Stimulated activated CD8-positive, alpha-beta memory T cell treated with anti-CD3 and anti-CD28 coated beads, Interleukin-12 subunit alpha, Interleukin-12 subunit beta, amount 100 ng/mL, for 1 hour (primary cell): ENCODE measurements around the gene PTF1A.
A peak's percentile ranks its signal among the peaks of the same experiment; 100 is the strongest.

Experiments used
- DNase-seq: peaks from one replicate; pipeline ENCODE4 v3.0.0-alpha.2; 2020; ENCODE audit warnings: low read depth

The PTF1A gene, protein sequence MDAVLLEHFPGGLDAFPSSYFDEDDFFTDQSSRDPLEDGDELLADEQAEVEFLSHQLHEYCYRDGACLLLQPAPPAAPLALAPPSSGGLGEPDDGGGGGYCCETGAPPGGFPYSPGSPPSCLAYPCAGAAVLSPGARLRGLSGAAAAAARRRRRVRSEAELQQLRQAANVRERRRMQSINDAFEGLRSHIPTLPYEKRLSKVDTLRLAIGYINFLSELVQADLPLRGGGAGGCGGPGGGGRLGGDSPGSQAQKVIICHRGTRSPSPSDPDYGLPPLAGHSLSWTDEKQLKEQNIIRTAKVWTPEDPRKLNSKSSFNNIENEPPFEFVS

DNA sequence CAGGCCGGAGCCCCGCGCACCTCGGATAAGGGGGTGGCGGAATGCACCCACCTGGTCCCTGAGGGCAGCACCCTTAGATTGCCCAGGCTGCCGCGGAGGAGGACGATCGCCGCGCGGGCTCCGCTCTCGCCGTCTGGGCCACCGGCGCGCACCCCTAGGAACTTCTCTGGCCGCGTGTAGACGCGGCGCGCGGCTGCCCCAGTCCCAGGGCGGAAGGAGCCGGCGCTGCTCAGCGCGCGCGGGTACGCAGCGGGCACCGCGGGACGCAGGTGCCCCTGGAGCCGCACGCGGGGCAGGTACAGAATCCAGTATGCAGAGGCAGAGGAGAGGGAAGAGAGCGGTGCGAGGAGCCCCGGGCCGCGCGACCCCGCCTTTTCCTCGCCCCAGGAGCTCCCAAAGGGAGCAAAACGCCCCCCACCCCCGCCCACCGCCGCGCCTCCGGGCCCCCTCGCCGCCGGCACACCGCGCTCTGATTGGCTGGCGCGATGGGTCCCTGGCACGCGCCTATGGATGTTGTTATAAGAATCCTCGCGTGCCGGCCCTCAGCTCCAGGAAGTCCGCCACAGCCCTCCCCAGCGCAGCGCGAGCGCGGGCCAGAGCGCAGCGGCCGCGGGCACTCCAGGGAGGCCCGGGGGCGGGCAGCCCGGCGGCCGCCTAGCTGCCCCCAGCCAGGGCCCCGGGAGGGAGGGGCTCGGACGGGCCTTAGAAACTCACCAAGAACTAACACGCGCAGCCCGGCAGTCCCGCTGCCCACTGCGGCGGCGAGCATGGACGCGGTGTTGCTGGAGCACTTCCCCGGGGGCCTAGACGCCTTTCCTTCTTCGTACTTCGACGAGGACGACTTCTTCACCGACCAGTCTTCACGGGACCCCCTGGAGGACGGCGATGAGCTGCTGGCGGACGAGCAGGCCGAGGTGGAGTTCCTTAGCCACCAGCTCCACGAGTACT is at the start of gene PTF1A:
PTF1A (plus strand) TSS at position 549 of the 948 bp plus-strand sequence; CDS start at position 768, 219 bp downstream.
- no peak for DNase-seq

DNA sequence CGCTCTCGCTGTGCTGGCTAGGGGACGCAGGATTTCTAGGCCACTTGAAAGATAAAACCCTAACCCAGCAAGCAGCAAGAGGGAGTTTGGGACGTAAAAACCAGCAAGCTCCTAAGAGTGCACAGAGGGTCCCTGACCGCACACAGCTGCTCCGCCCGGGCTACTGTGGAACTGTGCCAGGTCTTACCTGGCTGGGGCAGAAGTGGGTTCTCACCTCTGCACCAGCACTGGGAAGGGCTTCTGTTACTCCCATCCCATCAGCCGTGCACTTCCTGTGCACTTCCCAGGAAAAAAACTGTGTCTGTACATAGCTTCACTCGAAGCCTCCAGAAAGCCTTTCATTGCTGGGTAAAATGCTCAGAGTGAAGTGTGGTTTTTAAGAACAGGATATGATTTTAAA is 45.9 kb upstream of the PTF1A start:
- no peak for DNase-seq

DNA sequence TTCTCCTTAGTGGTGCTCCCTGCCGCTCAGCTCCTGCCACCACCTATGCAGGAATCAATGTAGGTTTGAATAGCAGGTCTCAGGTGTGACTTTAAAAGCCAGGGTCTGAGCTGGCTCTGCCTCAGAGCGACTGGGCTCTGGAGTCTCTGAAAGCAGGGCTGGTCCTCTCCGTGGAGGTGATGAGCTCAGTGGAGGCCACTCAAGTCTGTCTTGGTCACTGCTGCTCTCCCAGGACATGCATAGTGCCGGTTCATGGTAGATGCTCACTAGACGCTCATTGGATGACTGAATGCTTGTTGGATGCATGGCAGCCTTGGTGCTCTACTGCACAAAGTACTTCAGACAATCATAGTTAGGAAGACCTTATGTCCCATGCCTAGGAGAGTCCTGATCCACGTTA is 45.1 kb upstream of the PTF1A start:
- no peak for DNase-seq

GRCh38 chr10:23148214-23148613 is 43.9 kb upstream of the PTF1A start:
- DNase-seq, result no peak

DNA sequence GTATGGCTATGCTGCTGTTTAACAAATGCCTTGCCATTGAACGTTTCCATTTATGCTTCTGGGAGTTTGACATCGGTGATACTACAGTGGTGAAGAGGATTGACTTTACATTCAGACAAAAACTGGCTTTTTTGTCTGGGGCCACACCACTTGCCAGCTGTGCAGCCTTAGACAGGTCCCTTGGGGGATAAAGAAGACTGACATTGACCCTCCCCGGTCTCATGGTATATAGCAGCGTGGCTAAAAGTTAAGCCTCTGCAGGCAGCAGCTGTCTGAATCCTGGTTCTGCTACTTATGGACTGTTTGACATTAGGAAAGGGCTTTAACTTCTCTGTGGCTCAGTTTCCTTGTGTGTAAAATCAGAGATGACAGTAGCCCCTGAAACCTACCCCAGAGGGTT is 42.0 kb upstream of the PTF1A start:
- DNase-seq, result no peak

- DNase-seq, result no peak
Observed at GRCh38 chr10:23150610-23151009, 41.5 kb upstream of the PTF1A start.

DNA sequence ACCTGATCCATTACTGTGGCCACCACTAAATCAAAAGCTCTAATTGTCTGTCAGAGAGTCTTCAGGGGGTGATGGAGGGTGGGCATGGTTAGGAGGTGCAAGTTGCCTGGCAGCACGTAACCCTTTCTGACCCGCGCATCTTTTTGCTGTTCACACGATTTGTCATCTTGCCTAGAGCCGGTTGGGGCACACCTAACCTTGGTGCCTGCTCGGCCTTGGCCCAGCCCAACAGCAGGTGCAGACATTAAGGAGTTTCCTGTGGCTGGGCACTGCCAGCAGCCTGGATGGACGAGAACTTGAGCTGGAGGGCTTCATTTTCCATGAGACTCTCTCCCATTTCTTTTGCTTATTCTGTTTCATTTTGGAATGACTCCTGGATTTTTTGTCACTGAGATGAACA is 41.0 kb upstream of the PTF1A start:
- DNase-seq, result no peak

- no peak for DNase-seq
Observed at GRCh38 chr10:23155169-23155568, 36.9 kb upstream of the PTF1A start.

- DNase-seq, result no peak
Observed at GRCh38 chr10:23156447-23157150, 35.5 kb upstream of the PTF1A start.

DNA sequence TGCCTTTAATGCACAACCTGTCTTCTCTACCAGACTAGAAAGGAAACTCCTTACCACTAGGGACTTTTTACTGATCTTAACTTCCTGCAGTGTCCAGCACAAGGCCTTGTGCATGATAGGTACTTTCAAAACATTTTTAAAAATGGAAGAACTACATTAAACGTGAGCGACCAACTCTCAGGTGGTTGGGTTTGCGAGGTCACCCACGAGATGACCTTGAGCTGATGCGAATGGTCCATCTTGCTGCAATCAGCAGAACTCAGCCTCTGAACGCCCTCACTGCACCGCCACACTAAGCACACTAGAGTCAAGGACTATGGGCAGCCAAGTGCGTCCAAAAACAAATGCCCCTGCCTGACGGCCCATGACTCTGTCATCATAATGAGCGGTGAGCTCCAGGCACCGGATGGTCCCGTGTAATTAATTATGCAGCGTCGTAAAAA is 34.9 kb upstream of the PTF1A start:
- no peak for DNase-seq

- no peak for DNase-seq
Observed at GRCh38 chr10:23157691-23158369, 34.3 kb upstream of the PTF1A start.

- peak; percentile 7 for DNase-seq
Observed at GRCh38 chr10:23158370-23158769, 33.7 kb upstream of the PTF1A start.

DNA sequence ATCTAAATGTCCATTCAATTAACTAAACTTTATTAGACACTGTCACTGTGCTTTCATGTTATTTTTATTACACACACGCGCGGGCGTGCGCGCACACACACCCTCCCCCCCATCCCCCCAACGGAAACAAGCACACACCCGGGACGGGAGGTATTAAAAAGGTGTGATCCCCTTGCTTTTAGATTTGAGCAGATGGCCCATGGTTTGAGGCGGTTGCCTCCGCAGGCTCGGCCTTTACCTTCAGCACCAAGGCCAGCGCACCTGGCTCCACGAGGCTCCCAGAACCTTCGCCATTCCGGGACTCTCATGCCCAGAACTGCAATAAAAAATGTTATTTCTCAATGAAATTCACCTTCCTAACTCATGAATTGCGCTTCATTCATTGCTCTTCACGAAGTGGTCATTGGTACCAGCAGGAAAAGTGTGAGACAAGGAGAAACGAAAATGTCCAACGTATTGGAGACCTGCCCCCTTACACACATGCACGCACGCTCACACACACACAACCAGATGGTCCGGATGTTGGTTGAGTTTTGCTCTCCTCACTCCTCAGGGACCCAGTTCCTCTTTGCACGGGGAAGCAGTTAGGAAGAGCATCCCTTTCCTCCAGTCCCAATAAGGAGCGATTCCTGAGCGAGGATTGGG is 20.8 kb upstream of the PTF1A start:
- no peak for DNase-seq

DNA sequence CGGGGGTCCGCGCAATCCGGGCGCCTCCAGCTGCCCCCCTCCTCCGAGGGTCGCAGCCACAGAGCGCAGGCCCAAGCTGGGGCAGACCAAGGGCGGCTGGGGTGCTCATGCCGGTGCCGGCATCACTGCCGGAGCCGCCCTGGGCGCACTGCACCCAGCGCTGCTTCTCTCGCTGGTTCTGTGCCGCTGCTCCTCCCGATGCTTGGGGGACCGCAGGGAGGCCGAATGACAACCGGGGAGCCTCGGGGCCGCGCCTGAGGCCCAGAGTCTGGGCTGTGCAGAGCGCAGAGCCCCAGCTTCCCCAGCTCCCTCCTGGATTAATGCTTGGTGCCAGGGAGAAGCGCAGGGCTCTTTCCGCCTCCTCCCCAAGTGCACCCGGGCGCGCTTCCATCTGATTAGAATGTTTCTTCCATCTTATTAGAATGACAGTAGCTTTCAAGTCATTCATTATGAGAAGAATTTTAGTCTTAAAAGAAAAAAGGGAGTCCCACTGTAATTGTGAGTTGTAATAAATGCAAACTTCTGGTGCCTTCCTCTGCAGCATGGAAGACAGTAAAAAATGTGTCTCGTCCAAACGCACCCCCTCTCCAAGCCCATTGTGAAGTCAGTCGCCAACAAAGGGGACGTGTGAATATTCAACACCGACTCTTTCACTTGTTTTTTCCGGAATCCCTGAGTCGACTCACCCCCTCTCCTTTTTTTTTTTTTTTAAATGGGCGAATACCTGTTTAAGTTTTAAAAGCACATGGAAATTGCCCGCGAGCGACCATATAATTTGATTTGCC is 19.5 kb upstream of the PTF1A start:
- DNase-seq, result no peak

DNA sequence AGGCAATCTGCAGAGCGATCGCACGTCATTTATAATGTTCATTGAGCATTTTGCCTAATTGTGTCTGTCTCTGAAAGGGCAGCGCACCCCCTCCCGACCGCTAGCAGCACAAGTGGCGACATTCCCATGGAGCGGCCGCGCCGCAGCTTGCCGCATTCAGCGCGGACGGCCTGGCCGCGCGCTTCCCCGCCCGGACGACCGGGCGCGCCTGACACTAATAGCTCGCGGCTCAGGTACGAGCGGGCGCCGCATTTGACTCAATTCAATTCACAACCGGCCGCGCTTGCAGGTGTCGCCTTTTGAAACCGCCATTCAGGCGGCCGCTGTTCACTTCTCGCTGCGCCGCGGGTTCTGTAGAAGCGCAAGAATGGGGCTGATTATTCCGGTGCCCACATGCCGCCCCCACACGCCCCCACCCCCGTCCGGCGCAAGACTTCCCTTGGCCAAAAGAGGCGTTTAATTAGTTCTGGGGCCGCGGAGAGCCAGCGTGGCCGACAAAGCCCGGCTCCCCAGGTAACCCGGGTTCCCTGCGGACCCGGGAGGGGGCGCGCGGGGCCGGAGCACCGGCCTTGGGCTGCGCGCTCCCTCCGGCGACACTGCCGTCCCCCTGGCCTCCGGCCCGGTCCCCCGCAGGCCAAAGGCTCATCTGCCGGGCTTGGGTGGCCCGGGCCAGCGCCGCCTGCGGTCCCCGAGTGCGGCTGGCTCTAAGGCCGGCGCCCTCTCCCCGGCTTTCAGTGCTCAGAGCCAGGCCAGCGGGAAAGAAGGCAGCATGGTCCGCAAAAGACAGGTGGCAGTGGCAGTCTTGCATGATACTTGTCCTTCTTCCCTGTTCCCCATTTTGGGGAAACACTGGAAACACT is 18.7 kb upstream of the PTF1A start:
- no peak for DNase-seq

GRCh38 chr10:23174074-23174976 is 17.8 kb upstream of the PTF1A start:
- no peak for DNase-seq

GRCh38 chr10:23174977-23175512 is 17.1 kb upstream of the PTF1A start:
- no peak for DNase-seq

- DNase-seq, result no peak
Observed at GRCh38 chr10:23186178-23186577, 5.9 kb upstream of the PTF1A start.
